Measurements from ENCODE around the gene COBL.

- TF ChIP-seq TAF1 (IDR thresholded peaks at IDR 0.05; ENCODE audit: borderline replicate concordance, low read depth, low read length), result no peak
- no peak for TF ChIP-seq POLR2A (IDR thresholded peaks at IDR 0.05; ENCODE audit: low read depth, low read length)
Observed at GRCh38 chr7:51141451-51142003, 175.1 kb downstream of the COBL start.

Measured in GM12892 (cell line).